NB4 (cell line): Measurements from ENCODE around the gene KIAA0040.

Experiments used
- MYC ChIP-seq: IDR thresholded peaks from 2 replicates; pipeline ENCODE4 v1.6.1; 2011; ENCODE audit warnings: low read depth, low read length
- POLR2A ChIP-seq: IDR thresholded peaks from 2 replicates; pipeline ENCODE4 v1.6.1; 2011; ENCODE audit warnings: mild to moderate bottlenecking; ENCODE audit not compliant: insufficient read length; ENCODE audit errors: extremely low read depth

DNA sequence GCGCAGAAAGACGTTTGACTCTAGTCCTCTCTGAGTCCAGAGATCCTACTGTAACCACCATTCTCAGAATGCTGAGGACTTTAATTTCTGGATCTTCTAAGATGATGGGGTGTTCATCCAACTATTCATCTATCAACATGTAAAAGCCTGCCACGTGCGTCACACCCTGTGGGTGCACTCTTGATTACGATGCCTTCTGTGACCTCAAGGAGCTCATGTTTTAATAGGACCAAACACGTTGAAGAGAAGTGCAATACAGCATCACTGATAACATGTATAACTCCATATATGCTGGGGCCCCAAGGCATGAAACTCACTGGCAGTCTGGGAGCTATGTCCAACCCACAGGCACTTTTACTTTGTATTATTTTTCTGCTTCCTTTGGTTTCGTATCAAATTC, 19.0 kb downstream of the KIAA0040 start:
- no peak for TF ChIP-seq MYC
- TF ChIP-seq POLR2A: no peak
